Activated CD4-positive, alpha-beta T cell treated with anti-CD3 and anti-CD28 coated beads, Interleukin-2, amount 10 ng/mL, durations not matched to agents 7 days and 5 days (primary cell): ENCODE measurements around the gene PCDHB14. TPM values are rescaled to one million over a fixed set of nuclear protein-coding genes. Genes with fewer than 3 reads are reported as not detected.

Experiments
- CTCF ChIA-PET: fragments of 350-600 bp; sonication (Branson Sonifier 250); formaldehyde crosslinking; loops from one replicate; lab custom pipeline; 2021; ENCODE audit warnings: antibody characterized with exemption; lab: Charles Lee
- POLR2A ChIA-PET: fragments of 350-600 bp; sonication (Branson Sonifier 250); formaldehyde crosslinking; loops from one replicate; lab custom pipeline; 2021; ENCODE audit warnings: antibody characterized with exemption; lab: Charles Lee
- DNase-seq: peaks from one replicate; pipeline ENCODE4 v3.0.0-alpha.2; 2020
- H3K27ac Mint-ChIP-seq: one replicate; pipeline ENCODE4 v1.8.0; 2021; ENCODE audit warnings: mild to moderate bottlenecking, moderate library complexity, mixed read lengths
- H3K27me3 Mint-ChIP-seq: one replicate; pipeline ENCODE4 v1.8.0; 2021; ENCODE audit warnings: mixed read lengths
- H3K36me3 Mint-ChIP-seq: one replicate; pipeline ENCODE4 v1.8.0; 2021; ENCODE audit warnings: low read depth, mixed read lengths
- H3K4me1 Mint-ChIP-seq: one replicate; pipeline ENCODE4 v1.8.0; 2021; ENCODE audit warnings: mixed read lengths
- H3K4me3 Mint-ChIP-seq: one replicate; pipeline ENCODE4 v1.8.0; 2021; ENCODE audit warnings: mild to moderate bottlenecking, moderate library complexity, mixed read lengths
- H3K9me3 Mint-ChIP-seq: one replicate; pipeline ENCODE4 v1.8.0; 2021; ENCODE audit warnings: mixed read lengths
- total RNA-seq, 2 experiments: library from RNA; stranded (reverse); gene quantifications; one replicate each; pipeline ENCODE4 v1.2.3, GENCODE V29; 2021

PCDHB14 gene
- total RNA-seq, 2 experiments from 2014 or later = not detected

GRCh38 chr5:141260458-141261237 lies 37.5 kb downstream of the PCDHB14 start:
- POLR2A ChIA-PET = no interaction called here
- Mint-ChIP-seq H3K27me3 (no peaks in the 10 kb centered on the region), H3K27ac (no peak overlapping the region), H3K9me3 (peaks cover 63% of the 10 kb centered on the region), H3K36me3 (peaks cover 9% of the 10 kb centered on the region), H3K4me1 (no peaks in the 10 kb centered on the region), H3K4me3 (no peak overlapping the region)
- no peak for DNase-seq
- CTCF ChIA-PET = no interaction called here

- Mint-ChIP-seq H3K9me3 (peaks cover 65% of the 10 kb centered on the region), H3K4me3 (no peak overlapping the region), H3K4me1 (no peaks in the 10 kb centered on the region), H3K27me3 (no peaks in the 10 kb centered on the region), H3K27ac (no peak overlapping the region), H3K36me3 (peaks cover 9% of the 10 kb centered on the region)
- DNase-seq = no peak
- ChIA-PET CTCF (no interaction called here), POLR2A (no interaction called here)
Measured at GRCh38 chr5:141261238-141261546, 38.0 kb downstream of the PCDHB14 start.

GRCh38 chr5:141269195-141269594 lies 46.1 kb downstream of the PCDHB14 start:
- H3K27me3 Mint-ChIP-seq = no peaks in the 10 kb centered on the region
- H3K36me3 Mint-ChIP-seq = no peaks in the 10 kb centered on the region
- CTCF ChIA-PET = interaction anchor here (0.6 to 1.0 kb wide), 2 partner anchors 51 to 634 kb away, joined by 3 read pairs; no protein-coding TSS in a partner anchor
- peaks cover 65% of the 10 kb centered on the region for H3K9me3 Mint-ChIP-seq
- no peaks in the 10 kb centered on the region for H3K4me1 Mint-ChIP-seq
- POLR2A ChIA-PET = no interaction called here
- H3K27ac Mint-ChIP-seq = no peak overlapping the region
- DNase-seq = no peak
- H3K4me3 Mint-ChIP-seq = no peak overlapping the region

- peaks cover 49% of the 10 kb centered on the region for H3K9me3 Mint-ChIP-seq
- ChIA-PET POLR2A (no interaction called here), CTCF (no interaction called here)
- H3K4me3 Mint-ChIP-seq = no peak overlapping the region
- DNase-seq = no peak
- no peak overlapping the region for H3K27ac Mint-ChIP-seq
- no peaks in the 10 kb centered on the region for H3K36me3 Mint-ChIP-seq
- H3K4me1 Mint-ChIP-seq = no peaks in the 10 kb centered on the region
- no peaks in the 10 kb centered on the region for H3K27me3 Mint-ChIP-seq
Measured at GRCh38 chr5:141272906-141273305, 49.8 kb downstream of the PCDHB14 start.

Other genes with a start within 250 kb of the PCDHB14 start
- gene PCDHB1, start 172.0 kb upstream of the PCDHB14 start, total RNA-seq = not detected
- gene PCDHB2, start 128.7 kb upstream of the PCDHB14 start, total RNA-seq = not detected
- not detected for gene PCDHB3, start 122.9 kb upstream of the PCDHB14 start, total RNA-seq
- not detected for gene PCDHB4, start 101.5 kb upstream of the PCDHB14 start, total RNA-seq
- gene PCDHB5, start 88.1 kb upstream of the PCDHB14 start, total RNA-seq = not detected
- gene PCDHB6, start 73.3 kb upstream of the PCDHB14 start, total RNA-seq = not detected
- gene PCDHB7, start 50.7 kb upstream of the PCDHB14 start, total RNA-seq = not detected
- gene PCDHB8, start 45.6 kb upstream of the PCDHB14 start, total RNA-seq = not detected
- not detected for gene PCDHB16, start 41.0 kb upstream of the PCDHB14 start, total RNA-seq
- not detected for gene PCDHB9, start 36.2 kb upstream of the PCDHB14 start, total RNA-seq
- gene PCDHB10, start 31.0 kb upstream of the PCDHB14 start, total RNA-seq = not detected
- not detected for gene PCDHB11, start 23.7 kb upstream of the PCDHB14 start, total RNA-seq
- not detected for gene PCDHB12, start 14.6 kb upstream of the PCDHB14 start, total RNA-seq
- gene PCDHB13, start 9.4 kb upstream of the PCDHB14 start, total RNA-seq = not detected
- not detected for gene PCDHB15, start 22.1 kb downstream of the PCDHB14 start, total RNA-seq
- gene SLC25A2, start 80.7 kb downstream of the PCDHB14 start, total RNA-seq = under 1 TPM; 0.42 to 0.52 TPM
- gene TAF7, start 97.4 kb downstream of the PCDHB14 start, total RNA-seq = 10 to 100 TPM; 62.1 to 63.3 TPM
- under 1 TPM; 0.04 to 0.05 TPM for gene PCDHGA1, start 107.2 kb downstream of the PCDHB14 start, total RNA-seq
- not detected for gene PCDHGA2, start 115.4 kb downstream of the PCDHB14 start, total RNA-seq
- gene PCDHGA3, start 120.5 kb downstream of the PCDHB14 start, total RNA-seq = not detected
- gene PCDHGB1, start 126.8 kb downstream of the PCDHB14 start, total RNA-seq = not detected
- gene PCDHGA4, start 131.7 kb downstream of the PCDHB14 start, total RNA-seq = not detected
- gene PCDHGB2, start 136.7 kb downstream of the PCDHB14 start, total RNA-seq = under 1 TPM; 0.08 to 0.10 TPM
- under 1 TPM in 1 of 2 experiments, not detected in 1; 0.05 TPM for gene PCDHGA5, start 140.8 kb downstream of the PCDHB14 start, total RNA-seq
- gene PCDHGB3, start 146.9 kb downstream of the PCDHB14 start, total RNA-seq = under 1 TPM in 1 of 2 experiments, not detected in 1; 0.12 TPM
- gene PCDHGA6, start 150.5 kb downstream of the PCDHB14 start, total RNA-seq = not detected
- not detected for gene PCDHGA7, start 159.4 kb downstream of the PCDHB14 start, total RNA-seq
- not detected for gene PCDHGB4, start 164.4 kb downstream of the PCDHB14 start, total RNA-seq
- not detected for gene PCDHGA8, start 169.3 kb downstream of the PCDHB14 start, total RNA-seq
- not detected for gene PCDHGB5, start 174.6 kb downstream of the PCDHB14 start, total RNA-seq
- not detected for gene PCDHGA9, start 179.4 kb downstream of the PCDHB14 start, total RNA-seq
- gene PCDHGB6, start 184.7 kb downstream of the PCDHB14 start, total RNA-seq = under 1 TPM in 1 of 2 experiments, not detected in 1; 0.04 TPM
- not detected for gene PCDHGA10, start 189.6 kb downstream of the PCDHB14 start, total RNA-seq
- gene PCDHGB7, start 194.3 kb downstream of the PCDHB14 start, total RNA-seq = under 1 TPM in 1 of 2 experiments, not detected in 1; 0.07 TPM
- gene PCDHGA11, start 197.7 kb downstream of the PCDHB14 start, total RNA-seq = not detected
- gene PCDHGA12, start 207.2 kb downstream of the PCDHB14 start, total RNA-seq = not detected